GM12891 (cell line): ENCODE measurements around the gene HYCC1.

Source experiments
- POLR2A ChIP-seq: IDR thresholded peaks from 2 replicates; pipeline ENCODE4 v1.6.1; 2011; ENCODE audit warnings: low read depth, low read length, control low read depth
- TAF1 ChIP-seq: IDR thresholded peaks from 2 replicates; pipeline ENCODE4 v1.6.1; 2011; ENCODE audit warnings: low read depth, low read length, control low read depth

- no peak for TF ChIP-seq POLR2A
- no peak for TF ChIP-seq TAF1
These were observed 11.2 kb downstream of the HYCC1 start for GRCh38 chr7:23002698-23003097.
